ENCODE data around the gene PITPNC1.

DNA sequence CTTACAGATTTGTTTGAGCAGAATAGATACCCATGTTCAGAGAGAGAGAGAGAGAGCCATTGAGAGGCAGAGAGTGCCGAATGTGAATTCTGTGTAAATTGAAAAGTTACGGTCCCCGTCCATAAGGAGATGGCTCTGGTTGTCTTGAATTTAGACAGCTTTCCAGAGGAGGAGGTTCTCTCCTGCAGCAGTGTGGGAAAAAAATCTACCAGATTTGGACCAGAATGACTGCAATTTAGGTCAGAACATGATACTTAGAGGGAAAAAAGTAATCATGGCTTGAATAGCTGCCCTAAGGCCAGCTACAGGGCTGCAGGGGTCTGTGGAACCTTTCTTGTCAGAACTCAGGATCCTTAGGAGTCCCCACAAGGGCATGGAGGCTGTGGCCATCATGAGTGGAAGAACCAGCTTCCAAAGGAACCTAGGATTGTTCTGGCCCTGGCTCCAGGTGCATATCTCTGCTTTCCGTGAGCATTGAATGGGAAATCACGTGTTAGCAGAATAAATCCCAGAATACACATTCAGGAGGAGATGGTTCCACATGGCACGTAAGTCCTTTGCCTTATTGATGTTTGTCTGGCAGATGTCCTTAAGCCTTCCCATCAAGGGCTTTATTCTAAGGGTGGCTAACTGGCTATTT lies 13.0 kb downstream of the PITPNC1 start:
- TF ChIP-seq, protein P1, sequence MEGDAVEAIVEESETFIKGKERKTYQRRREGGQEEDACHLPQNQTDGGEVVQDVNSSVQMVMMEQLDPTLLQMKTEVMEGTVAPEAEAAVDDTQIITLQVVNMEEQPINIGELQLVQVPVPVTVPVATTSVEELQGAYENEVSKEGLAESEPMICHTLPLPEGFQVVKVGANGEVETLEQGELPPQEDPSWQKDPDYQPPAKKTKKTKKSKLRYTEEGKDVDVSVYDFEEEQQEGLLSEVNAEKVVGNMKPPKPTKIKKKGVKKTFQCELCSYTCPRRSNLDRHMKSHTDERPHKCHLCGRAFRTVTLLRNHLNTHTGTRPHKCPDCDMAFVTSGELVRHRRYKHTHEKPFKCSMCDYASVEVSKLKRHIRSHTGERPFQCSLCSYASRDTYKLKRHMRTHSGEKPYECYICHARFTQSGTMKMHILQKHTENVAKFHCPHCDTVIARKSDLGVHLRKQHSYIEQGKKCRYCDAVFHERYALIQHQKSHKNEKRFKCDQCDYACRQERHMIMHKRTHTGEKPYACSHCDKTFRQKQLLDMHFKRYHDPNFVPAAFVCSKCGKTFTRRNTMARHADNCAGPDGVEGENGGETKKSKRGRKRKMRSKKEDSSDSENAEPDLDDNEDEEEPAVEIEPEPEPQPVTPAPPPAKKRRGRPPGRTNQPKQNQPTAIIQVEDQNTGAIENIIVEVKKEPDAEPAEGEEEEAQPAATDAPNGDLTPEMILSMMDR (IDR thresholded peaks at IDR 0.05): no peak
- no peak for TF ChIP-seq POLR2A (IDR thresholded peaks at IDR 0.05)
- no peak for TF ChIP-seq EP300 (IDR thresholded peaks at IDR 0.05)

Measured in upper lobe of left lung (tissue), 4 donors.